ENCODE measurements around the gene RFPL3.

GRCh38 chr22:32361257-32361656 lies 3.6 kb downstream of the RFPL3 start:
- TF ChIP-seq CTCF (IDR thresholded peaks at IDR 0.05; ENCODE audit: insufficient read depth, low read length) (no peak), GABPA (IDR thresholded peaks at IDR 0.05; ENCODE audit: low read depth) (no peak)
